ENCODE measurements around the gene AGPAT3. TPM values are rescaled to one million over a fixed set of nuclear protein-coding genes. Genes with fewer than 3 reads are reported as not detected.

AGPAT3 gene
- total RNA-seq, 6 experiments from 2014 or later: 56.9 to 111 (median 95.3) TPM

- DNase-seq (peak in 1 of 3 donors; percentile 10), ATAC-seq (no peak)
- Histone ChIP-seq H3K36me3 (no peaks in the 10 kb centered on the region), H3K4me1 (peaks cover 0 to 22% (median 9%) of the 10 kb centered on the region in 4 donors), H3K27me3 (no peaks in the 10 kb centered on the region), H3K27ac (no peak overlapping the region), H3K4me3 (no peak overlapping the region), H3K9me3 (no peaks in the 10 kb centered on the region)
- intact Hi-C loops (cut with DNase I): no loop called here
- TF ChIP-seq CTCF (IDR thresholded peaks at IDR 0.05) (no peak), POLR2A (IDR thresholded peaks at IDR 0.05) (no peak)
- WGBS (ENCODE audit: insufficient coverage, low coverage, low lambda C conversion rate, missing lambda C conversion rate): 79% methylated on average over 4 of the region's 13 CpGs
These were observed 66.5 kb downstream of the AGPAT3 start for GRCh38 chr21:43931489-43931888.

- ATAC-seq: no peak
- Histone ChIP-seq H3K4me1 (peaks cover 0 to 22% (median 9%) of the 10 kb centered on the region in 4 donors), H3K27ac (no peak overlapping the region), H3K4me3 (no peak overlapping the region), H3K27me3 (no peaks in the 10 kb centered on the region), H3K36me3 (no peaks in the 10 kb centered on the region), H3K9me3 (no peaks in the 10 kb centered on the region)
- TF ChIP-seq CTCF (IDR thresholded peaks at IDR 0.05): no peak
- DNase-seq: peak in 1 of 3 donors; percentile 14
- 86% methylated on average over 15 of the region's 17 CpGs for WGBS (ENCODE audit: insufficient coverage, low coverage, low lambda C conversion rate, missing lambda C conversion rate)
- intact Hi-C loops (cut with DNase I): no loop called here
These were observed 67.0 kb downstream of the AGPAT3 start for GRCh38 chr21:43932005-43932404.

- no peak overlapping the region for H3K4me3 ChIP-seq
- DNase-seq (no peak), ATAC-seq (no peak)
- 91% methylated on average over 11 of the region's 12 CpGs for WGBS (ENCODE audit: insufficient coverage, low coverage, low lambda C conversion rate, missing lambda C conversion rate)
- H3K4me1 ChIP-seq: peaks cover 0 to 21% (median 8%) of the 10 kb centered on the region in 4 donors
- intact Hi-C loops (cut with DNase I): no loop called here
- no peak overlapping the region for H3K27ac ChIP-seq
- H3K36me3 ChIP-seq: no peaks in the 10 kb centered on the region
- H3K9me3 ChIP-seq: no peaks in the 10 kb centered on the region
- TF ChIP-seq CTCF (IDR thresholded peaks at IDR 0.05): no peak
- TF ChIP-seq POLR2A (IDR thresholded peaks at IDR 0.05): no peak
- no peaks in the 10 kb centered on the region for H3K27me3 ChIP-seq
These were observed 68.2 kb downstream of the AGPAT3 start for GRCh38 chr21:43933199-43933598.

GRCh38 chr21:43933680-43934079 lies 68.7 kb downstream of the AGPAT3 start:
- no peaks in the 10 kb centered on the region for H3K27me3 ChIP-seq
- no peak overlapping the region for H3K4me3 ChIP-seq
- no peak for ATAC-seq
- no peaks in the 10 kb centered on the region for H3K9me3 ChIP-seq
- peaks cover 0 to 21% (median 6%) of the 10 kb centered on the region in 4 donors for H3K4me1 ChIP-seq
- no peaks in the 10 kb centered on the region for H3K36me3 ChIP-seq
- TF ChIP-seq CTCF (IDR thresholded peaks at IDR 0.05): no peak
- TF ChIP-seq POLR2A (IDR thresholded peaks at IDR 0.05): no peak
- no peak overlapping the region for H3K27ac ChIP-seq
- peak in 1 of 3 donors; percentile 13 for DNase-seq
- WGBS (ENCODE audit: insufficient coverage, low coverage, low lambda C conversion rate, missing lambda C conversion rate): 98% methylated on average over 7 of the region's 15 CpGs
- intact Hi-C loops (cut with DNase I): no loop called here

GRCh38 chr21:43934116-43934515 lies 69.1 kb downstream of the AGPAT3 start:
- no peaks in the 10 kb centered on the region for H3K9me3 ChIP-seq
- no peaks in the 10 kb centered on the region for H3K36me3 ChIP-seq
- no peak for ATAC-seq
- 78% methylated on average over 6 of the region's 15 CpGs for WGBS (ENCODE audit: insufficient coverage, low coverage, low lambda C conversion rate, missing lambda C conversion rate)
- intact Hi-C loops (cut with DNase I): no loop called here
- peak in 1 of 3 donors; percentile 10 for DNase-seq
- no peaks in the 10 kb centered on the region for H3K27me3 ChIP-seq
- H3K4me3 ChIP-seq: no peak overlapping the region
- H3K4me1 ChIP-seq: peaks cover 0 to 19% (median 3%) of the 10 kb centered on the region in 4 donors
- no peak overlapping the region for H3K27ac ChIP-seq
- TF ChIP-seq CTCF (IDR thresholded peaks at IDR 0.05) (no peak), POLR2A (IDR thresholded peaks at IDR 0.05) (no peak)

All from right lobe of liver (tissue), 6 donors.